Upper lobe of left lung (tissue), 4 donors: ENCODE results near the gene CDC42BPA.

ENCODE experiments used
- POLR2A ChIP-seq, 4 donors: fragments of 450-650 bp; IDR thresholded peaks; one replicate each; pipeline ENCODE4 v1.5.1; 2016 to 2017; ENCODE audit warnings: antibody characterized with exemption in 4 of 4, mild to moderate bottlenecking in 2 of 4
- TF ChIP-seq, protein P1 (sequence below), 6 experiments: fragments of 450-650 bp in 4 of 6; fragments of 200-600 bp in 2 of 6; sonication (generic) in 2 of 6; IDR thresholded peaks; one replicate each; pipeline ENCODE4 v1.5.1; 2016 to 2019; ENCODE audit warnings: antibody characterized with exemption in 6 of 6

DNA sequence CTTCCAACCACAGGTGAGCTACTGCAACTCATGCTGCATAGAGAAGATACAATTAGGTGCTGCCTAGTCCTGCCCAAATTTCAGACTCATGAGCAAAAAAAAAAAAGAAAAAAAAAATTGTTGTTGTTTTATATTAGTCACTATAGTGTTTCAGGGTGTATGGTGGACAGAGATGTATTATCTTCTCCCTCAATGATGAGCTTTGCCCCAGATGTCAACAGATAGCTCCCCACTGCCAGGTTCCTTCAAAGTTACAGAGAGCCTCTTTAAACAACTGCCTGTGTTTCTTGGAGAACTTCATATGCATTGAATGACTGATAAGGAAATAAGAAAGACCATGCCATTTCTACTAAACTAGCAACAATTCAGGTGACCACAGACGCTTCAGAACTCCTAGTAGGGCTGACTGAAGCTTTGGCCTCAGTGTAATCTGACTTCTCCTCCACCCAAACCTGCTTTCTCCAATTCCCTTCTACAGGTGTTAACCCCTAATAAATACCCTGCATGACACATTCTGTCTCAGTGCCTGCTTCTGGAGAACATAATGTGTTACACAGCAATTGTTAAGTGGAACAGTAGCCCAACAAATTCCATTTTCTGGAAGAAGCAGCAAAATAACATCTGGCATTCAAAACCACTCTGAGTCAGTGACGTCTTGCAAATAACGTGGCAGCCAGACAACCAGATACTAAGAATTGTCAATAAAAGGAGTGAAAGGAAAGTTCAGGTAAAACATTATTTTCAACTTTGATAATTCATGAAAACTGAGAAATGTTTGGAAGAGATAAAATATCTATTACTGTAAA, 147.7 kb downstream of the CDC42BPA start:
- TF ChIP-seq POLR2A (IDR thresholded peaks at IDR 0.05) = no peak
- TF ChIP-seq, protein P1, sequence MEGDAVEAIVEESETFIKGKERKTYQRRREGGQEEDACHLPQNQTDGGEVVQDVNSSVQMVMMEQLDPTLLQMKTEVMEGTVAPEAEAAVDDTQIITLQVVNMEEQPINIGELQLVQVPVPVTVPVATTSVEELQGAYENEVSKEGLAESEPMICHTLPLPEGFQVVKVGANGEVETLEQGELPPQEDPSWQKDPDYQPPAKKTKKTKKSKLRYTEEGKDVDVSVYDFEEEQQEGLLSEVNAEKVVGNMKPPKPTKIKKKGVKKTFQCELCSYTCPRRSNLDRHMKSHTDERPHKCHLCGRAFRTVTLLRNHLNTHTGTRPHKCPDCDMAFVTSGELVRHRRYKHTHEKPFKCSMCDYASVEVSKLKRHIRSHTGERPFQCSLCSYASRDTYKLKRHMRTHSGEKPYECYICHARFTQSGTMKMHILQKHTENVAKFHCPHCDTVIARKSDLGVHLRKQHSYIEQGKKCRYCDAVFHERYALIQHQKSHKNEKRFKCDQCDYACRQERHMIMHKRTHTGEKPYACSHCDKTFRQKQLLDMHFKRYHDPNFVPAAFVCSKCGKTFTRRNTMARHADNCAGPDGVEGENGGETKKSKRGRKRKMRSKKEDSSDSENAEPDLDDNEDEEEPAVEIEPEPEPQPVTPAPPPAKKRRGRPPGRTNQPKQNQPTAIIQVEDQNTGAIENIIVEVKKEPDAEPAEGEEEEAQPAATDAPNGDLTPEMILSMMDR (IDR thresholded peaks at IDR 0.05) = no peak
